K562 (cell line): ENCODE results near the gene CSTPP1. TPM values are rescaled to one million over a fixed set of nuclear protein-coding genes. Genes with fewer than 3 reads are reported as not detected.

Experiments used
- ATAC-seq: fragments of 200-7000 bp; cut with Tn5 transposase; 3 replicates; pipeline ENCODE4 v1.9.1; 2020; ENCODE audit warnings: moderate library complexity
- BruUV-seq: library from RNA; stranded (reverse); fragments of 400-500 nt; replicated peaks from 2 replicates; lab custom pipeline; 2021; lab: Mats Ljungman, UMichigan
- CTCF ChIA-PET: fragments of 300-600 bp; formaldehyde crosslinking; extraction: SDS; loops from one replicate; lab custom pipeline; 2021; ENCODE audit warnings: low intra/inter-chr PET ratio; lab: Yijun Ruan, JAX
- POLR2A ChIA-PET: fragments of 300-600, 350-650 bp; sonication (Branson Sonifier 250); formaldehyde crosslinking; extraction: SDS; loops from one replicate; lab custom pipeline; 2021; ENCODE audit warnings: antibody characterized with exemption, inconsistent platforms; lab: Yijun Ruan, JAX
- DNase-seq, 4 experiments: peaks; one replicate each; pipeline versions ENCODE4 v3.0.0 to v3.0.0-alpha.2; 2011 to 2018; ENCODE audit warnings: low spot score in 3 of 4, mixed read lengths in 3 of 4; ENCODE audit errors: extremely low read depth in 1 of 4
- FAIRE-seq: peaks from 2 replicates; lab custom pipeline; 2011; peaks lifted over from hg19 to GRCh38; lab: Jason Lieb, UNC
- H2AFZ ChIP-seq: 2 replicates; pipeline ENCODE4 v1.6.0; 2011; ENCODE audit warnings: low read depth, low read length, control low read depth, inconsistent platforms
- H3K27ac ChIP-seq: fragments of 200-600 bp; 3 replicates; pipeline ENCODE4 v1.8.0; 2011; ENCODE audit warnings: low read depth, mild to moderate bottlenecking, control low read depth, inconsistent platforms, low read length, moderate library complexity, mixed read lengths; ENCODE audit errors: extremely low read depth
- H3K27me3 ChIP-seq, 2 experiments: fragments of 300-600 bp in 1 of 2; 2 replicates in 1 of 2; 3 replicates in 1 of 2; pipeline versions ENCODE4 v1.6.0 to v1.8.0; 2011; ENCODE audit warnings: inconsistent platforms in 2 of 2, low read length in 2 of 2, mild to moderate bottlenecking in 1 of 2, mixed read lengths in 1 of 2, moderate library complexity in 1 of 2; ENCODE audit not compliant: control insufficient read depth in 2 of 2, insufficient read depth in 2 of 2
- H3K36me3 ChIP-seq: fragments of 300-600 bp; 3 replicates; pipeline ENCODE4 v1.8.0; 2011; ENCODE audit warnings: mild to moderate bottlenecking, low read length, inconsistent platforms; ENCODE audit not compliant: control insufficient read depth, insufficient read depth
- H3K4me1 ChIP-seq, 2 experiments: fragments of 200-600 bp in 1 of 2; replicated peaks in 1 of 2; 2 replicates in 1 of 2; 3 replicates in 1 of 2; pipeline versions ENCODE4 v1.5.1 to v1.8.0; 2011; ENCODE audit warnings: inconsistent platforms in 2 of 2, low read length in 2 of 2, mild to moderate bottlenecking in 1 of 2, mixed read lengths in 1 of 2, moderate library complexity in 1 of 2; ENCODE audit not compliant: control insufficient read depth in 2 of 2, insufficient read depth in 2 of 2
- H3K4me2 ChIP-seq: 2 replicates; pipeline ENCODE4 v1.6.1; 2011; ENCODE audit warnings: low read length, control low read depth, inconsistent platforms, mixed read lengths; ENCODE audit not compliant: insufficient read depth
- H3K4me3 ChIP-seq: fragments of 200-600 bp; sonication (generic), shearing (Covaris generic); 2 replicates; pipeline ENCODE4 v1.5.1; 2016; ENCODE audit warnings: control low read depth, inconsistent platforms
- H3K79me2 ChIP-seq: fragments of 200-600 bp; 3 replicates; pipeline ENCODE4 v1.8.0; 2011; ENCODE audit warnings: low read length, inconsistent platforms; ENCODE audit not compliant: control insufficient read depth, insufficient read depth
- H3K9ac ChIP-seq, 2 experiments: 2 replicates each; pipeline versions ENCODE4 v1.6.0 to v1.6.1; 2011; ENCODE audit warnings: low read depth in 2 of 2, low read length in 2 of 2, control low read depth in 1 of 2, inconsistent platforms in 1 of 2, mild to moderate bottlenecking in 1 of 2, mixed read lengths in 1 of 2; ENCODE audit not compliant: insufficient read depth in 1 of 2
- H3K9me1 ChIP-seq: one replicate; pipeline ENCODE4 v1.6.0; 2011; ENCODE audit warnings: inconsistent platforms, mild to moderate bottlenecking, low read length, moderate library complexity; ENCODE audit not compliant: control insufficient read depth, insufficient read depth
- H3K9me3 ChIP-seq: replicated peaks from 2 replicates; pipeline ENCODE4 v1.5.1; 2011; ENCODE audit warnings: low read depth, low read length, inconsistent platforms; ENCODE audit not compliant: control insufficient read depth, insufficient read depth
- H4K20me1 ChIP-seq: replicated peaks from 2 replicates; pipeline ENCODE4 v1.6.1; 2011; ENCODE audit warnings: low read length, inconsistent platforms, mixed read lengths; ENCODE audit not compliant: control insufficient read depth, insufficient read depth
- C11orf30 ChIP-seq: fragments of 450-650 bp; IDR thresholded peaks from 2 replicates; pipeline ENCODE4 v1.6.1; 2016; ENCODE audit warnings: low read depth, mild to moderate bottlenecking
- FOXK1 ChIP-seq: sonication (generic); formaldehyde crosslinking; IDR thresholded peaks from 2 replicates; pipeline ENCODE4 v1.8.0; 2022; ENCODE audit warnings: missing genetic modification reagents, mild to moderate bottlenecking, borderline replicate concordance
- FUS ChIP-seq: fragments of 200-400 bp; formaldehyde crosslinking; optimal IDR thresholded peaks from 2 replicates; pipeline ENCODE3; 2017; ENCODE audit warnings: low read depth, low read length
- HLTF ChIP-seq: fragments of 450-650 bp; IDR thresholded peaks from 2 replicates; pipeline ENCODE4 v1.6.1; 2016
- HSF4 ChIP-seq: fragments of 250-450 bp; sonication (Bioruptor Pico); IDR thresholded peaks from 2 replicates; pipeline ENCODE4 v2.1.2; 2022; ENCODE audit warnings: mild to moderate bottlenecking, moderate library complexity, borderline replicate concordance
- KAT2B ChIP-seq: IDR thresholded peaks from one replicate; pipeline ENCODE4 v1.6.1; 2012; ENCODE audit warnings: low read depth, mild to moderate bottlenecking, control low read depth, inconsistent platforms, low read length, moderate library complexity
- KDM2B ChIP-seq: fragments of 250-450 bp; sonication (Bioruptor Pico); IDR thresholded peaks from 2 replicates; pipeline ENCODE4 v1.8.0; 2021; ENCODE audit warnings: mild to moderate bottlenecking, moderate library complexity
- NFE2L1 ChIP-seq: fragments of 450-650 bp; IDR thresholded peaks from 2 replicates; pipeline ENCODE4 v1.6.1; 2016; ENCODE audit warnings: missing genetic modification characterization, low read depth, mild to moderate bottlenecking, missing compliant biosample characterization, moderate library complexity, borderline replicate concordance
- POU5F1 ChIP-seq: fragments of 150-350 bp; IDR thresholded peaks from 2 replicates; pipeline ENCODE4 v1.6.1; 2014; ENCODE audit warnings: borderline replicate concordance, low read length, low read depth, mild to moderate bottlenecking; ENCODE audit not compliant: partially characterized antibody
- RBM17 ChIP-seq: fragments of 200-400 bp; formaldehyde crosslinking; IDR thresholded peaks from 2 replicates; pipeline ENCODE4 v1.6.1; 2017; ENCODE audit warnings: low read depth, mild to moderate bottlenecking, low read length, borderline replicate concordance
- SETDB1 ChIP-seq: IDR thresholded peaks from one replicate; pipeline ENCODE4 v1.6.1; 2012; ENCODE audit warnings: low read length, control low read depth, inconsistent platforms
- SMAD4 ChIP-seq: fragments of 250-450 bp; sonication (Bioruptor Pico); conservative IDR thresholded peaks from 2 replicates; pipeline ENCODE4 v1.8.0; 2021; ENCODE audit warnings: inconsistent platforms, mild to moderate bottlenecking, moderate library complexity
- TCF7L2 ChIP-seq: fragments of 150-350 bp; IDR thresholded peaks from 2 replicates; pipeline ENCODE4 v1.6.1; 2016; ENCODE audit warnings: low read depth, mild to moderate bottlenecking, low read length, moderate library complexity
- ZNF146 ChIP-seq: IDR thresholded peaks from one replicate; pipeline ENCODE4 v1.6.1; 2018; ENCODE audit warnings: missing compliant biosample characterization; ENCODE audit not compliant: unreplicated experiment
- ZNF507 ChIP-seq: conservative IDR thresholded peaks from 2 replicates; pipeline ENCODE4 v1.6.1; 2017; ENCODE audit warnings: missing genetic modification characterization, missing compliant biosample characterization
- ZNF561 ChIP-seq: fragments of 450-650 bp; formaldehyde crosslinking; conservative IDR thresholded peaks from 2 replicates; pipeline ENCODE4 v1.4.0; 2020; ENCODE audit warnings: mild to moderate bottlenecking, moderate library complexity
- ZNF785 ChIP-seq: fragments of 250-450 bp; sonication (Bioruptor Pico); IDR thresholded peaks from 2 replicates; pipeline ENCODE4 v1.4.0; 2020; ENCODE audit warnings: mild to moderate bottlenecking
- WGBS: fragments of 100-300 bp; shearing (Covaris generic); methylation state at CpG from one replicate; pipeline ENCODE4 v1.1.6; 2016; ENCODE audit warnings: low coverage, mixed read lengths; ENCODE audit not compliant: insufficient coverage; ENCODE audit errors: missing lambda C conversion rate; 5-methylcytosine and 5-hydroxymethylcytosine counted together
- in situ Hi-C: fragments of 300-500 bp; cut with MboI; formaldehyde crosslinking; loops from 4 replicates; pipeline ENCODE4 v1.15.0; 2018; ENCODE audit warnings: inconsistent platforms, mixed read lengths
- intact Hi-C: fragments of 100-400 bp; cut with micrococcal nuclease; formaldehyde crosslinking; loops from 2 replicates; pipeline ENCODE4 v1.14.2; 2022
- polyA plus RNA-seq, 8 experiments: library from polyadenylated mRNA; depleted of rRNA in 4 of 8; stranded (reverse) in 5 of 8; unstranded in 3 of 8; fragments of >200 nt; fragmentation: Nextera tagmentation in 2 of 8; fragmentation: Illumina TruSeq in 1 of 8; extraction: Ambion mirVana in 2 of 8; extraction: Trizol in 1 of 8; gene quantifications; 2 replicates each; pipeline versions ENCODE4 v1.2.1 to v1.2.3, GENCODE V29; 2011 to 2014; ENCODE audit warnings: inconsistent platforms in 1 of 8, missing spikeins in 1 of 8
- total RNA-seq, 7 experiments: library from RNA; depleted of rRNA in 6 of 7; stranded (reverse); fragments of >200 nt in 6 of 7; fragmentation: Illumina TruSeq in 2 of 7; extraction: Trizol in 2 of 7; gene quantifications; 2 replicates each; pipeline versions ENCODE4 v1.2.1 to v1.2.3, GENCODE V29; 2011 to 2021; ENCODE audit warnings: low replicate concordance in 1 of 7
- TF ChIP-seq, protein P1 (sequence below): fragments of 250-450 bp; sonication (Bioruptor Pico); IDR thresholded peaks from 2 replicates; pipeline ENCODE4 v1.8.0; 2022; ENCODE audit warnings: inconsistent platforms
- TF ChIP-seq, protein P2 (sequence below): sonication (generic); formaldehyde crosslinking; IDR thresholded peaks from 2 replicates; pipeline ENCODE4 v1.8.0; 2022; ENCODE audit warnings: missing genetic modification reagents, mild to moderate bottlenecking, borderline replicate concordance

Gene CSTPP1
- total and polyA plus RNA-seq, 9 of the 15 experiments (the other 6 are each of a cell fraction or from before 2014, with no cell fraction given): 6.5 to 17.8 (median 9.2) TPM

DNA sequence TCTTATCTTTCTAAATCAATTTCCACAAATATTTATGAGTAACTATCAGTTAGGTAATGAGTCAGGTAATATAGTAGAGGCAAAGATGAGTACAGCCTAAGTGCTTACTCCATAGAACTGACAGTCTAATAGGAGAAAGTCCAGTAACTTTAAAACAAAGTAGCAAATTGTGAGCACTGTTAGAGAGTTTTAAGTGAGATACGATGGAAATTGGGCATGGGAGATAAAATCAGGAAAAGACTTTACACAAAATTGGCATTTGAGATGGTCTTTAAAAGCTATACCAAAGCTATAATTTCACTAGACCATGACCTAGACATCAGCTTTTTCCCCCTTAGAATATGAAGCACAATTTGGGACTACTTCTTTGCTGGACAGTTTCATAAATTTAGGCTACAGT, 113.7 kb downstream of the CSTPP1 start (continued):
- TF ChIP-seq SETDB1 (no peak), KAT2B (no peak), C11orf30 (no peak), FUS (no peak), ZNF507 (tag) (no peak), HSF4 (CRISPR knock-in tag) (no peak), KDM2B (no peak), SMAD4 (no peak), ZNF561 (CRISPR knock-in tag) (no peak)

DNA sequence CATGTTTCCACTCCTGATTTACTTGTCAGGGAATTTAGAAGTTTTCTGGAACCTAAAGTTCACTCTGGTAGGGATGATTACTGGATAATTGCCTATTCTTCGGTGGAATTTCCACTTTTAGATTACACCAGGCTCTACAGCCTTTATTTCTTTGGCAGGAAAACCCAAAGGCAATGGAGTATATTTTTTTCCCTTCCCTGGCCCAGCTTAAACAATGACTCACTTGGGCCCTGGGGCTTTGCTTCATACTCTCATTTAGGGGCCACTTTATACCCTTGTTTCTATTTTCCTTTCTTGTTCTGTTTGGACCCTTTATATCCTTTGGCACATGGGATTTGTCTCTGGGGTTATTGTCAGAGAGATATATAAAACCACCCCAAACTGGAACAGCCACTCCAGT, 114.7 kb downstream of the CSTPP1 start:
- Histone ChIP-seq H3K79me2 (no peaks in the 10 kb centered on the region), H3K36me3 (no peaks in the 10 kb centered on the region), H3K4me2 (no peak overlapping the region), H3K9ac (no peak overlapping the region), H4K20me1 (no peaks in the 10 kb centered on the region), H3K27ac (no peak overlapping the region), H2AFZ (no peak overlapping the region), H3K9me3 (no peaks in the 10 kb centered on the region), H3K4me3 (no peak overlapping the region), H3K9me1 (peaks cover 4% of the 10 kb centered on the region), H3K27me3 (no peaks in the 10 kb centered on the region), H3K4me1 (peaks cover 0 to 8% of the 10 kb centered on the region in 2 experiments; a peak in 4 of 5 replicates)
- ChIA-PET CTCF (no interaction called here), POLR2A (no interaction called here)
- in situ Hi-C loops: no loop called here
- TF ChIP-seq NFE2L1 (tag) (no peak), FOXK1 (CRISPR knock-in tag) (no peak), TCF7L2 (no peak), ZNF785 (no peak), ZNF146 (CRISPR knock-in tag) (no peak), POU5F1 (no peak), HLTF (no peak), RBM17 (no peak)
- TF ChIP-seq, protein P1, sequence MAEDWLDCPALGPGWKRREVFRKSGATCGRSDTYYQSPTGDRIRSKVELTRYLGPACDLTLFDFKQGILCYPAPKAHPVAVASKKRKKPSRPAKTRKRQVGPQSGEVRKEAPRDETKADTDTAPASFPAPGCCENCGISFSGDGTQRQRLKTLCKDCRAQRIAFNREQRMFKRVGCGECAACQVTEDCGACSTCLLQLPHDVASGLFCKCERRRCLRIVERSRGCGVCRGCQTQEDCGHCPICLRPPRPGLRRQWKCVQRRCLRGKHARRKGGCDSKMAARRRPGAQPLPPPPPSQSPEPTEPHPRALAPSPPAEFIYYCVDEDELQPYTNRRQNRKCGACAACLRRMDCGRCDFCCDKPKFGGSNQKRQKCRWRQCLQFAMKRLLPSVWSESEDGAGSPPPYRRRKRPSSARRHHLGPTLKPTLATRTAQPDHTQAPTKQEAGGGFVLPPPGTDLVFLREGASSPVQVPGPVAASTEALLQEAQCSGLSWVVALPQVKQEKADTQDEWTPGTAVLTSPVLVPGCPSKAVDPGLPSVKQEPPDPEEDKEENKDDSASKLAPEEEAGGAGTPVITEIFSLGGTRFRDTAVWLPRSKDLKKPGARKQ (CRISPR knock-in tag): no peak
- TF ChIP-seq, protein P2, sequence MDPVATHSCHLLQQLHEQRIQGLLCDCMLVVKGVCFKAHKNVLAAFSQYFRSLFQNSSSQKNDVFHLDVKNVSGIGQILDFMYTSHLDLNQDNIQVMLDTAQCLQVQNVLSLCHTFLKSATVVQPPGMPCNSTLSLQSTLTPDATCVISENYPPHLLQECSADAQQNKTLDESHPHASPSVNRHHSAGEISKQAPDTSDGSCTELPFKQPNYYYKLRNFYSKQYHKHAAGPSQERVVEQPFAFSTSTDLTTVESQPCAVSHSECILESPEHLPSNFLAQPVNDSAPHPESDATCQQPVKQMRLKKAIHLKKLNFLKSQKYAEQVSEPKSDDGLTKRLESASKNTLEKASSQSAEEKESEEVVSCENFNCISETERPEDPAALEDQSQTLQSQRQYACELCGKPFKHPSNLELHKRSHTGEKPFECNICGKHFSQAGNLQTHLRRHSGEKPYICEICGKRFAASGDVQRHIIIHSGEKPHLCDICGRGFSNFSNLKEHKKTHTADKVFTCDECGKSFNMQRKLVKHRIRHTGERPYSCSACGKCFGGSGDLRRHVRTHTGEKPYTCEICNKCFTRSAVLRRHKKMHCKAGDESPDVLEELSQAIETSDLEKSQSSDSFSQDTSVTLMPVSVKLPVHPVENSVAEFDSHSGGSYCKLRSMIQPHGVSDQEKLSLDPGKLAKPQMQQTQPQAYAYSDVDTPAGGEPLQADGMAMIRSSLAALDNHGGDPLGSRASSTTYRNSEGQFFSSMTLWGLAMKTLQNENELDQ: no peak
- no peak for ATAC-seq
- FAIRE-seq: no peak
- intact Hi-C loops: no loop called here
- 5% methylated on average over 1 of the region's 1 CpG for WGBS
- DNase-seq: no peak
- BruUV-seq: no TSS peak
